ENCODE results near the gene AGPS. TPM values are rescaled to one million over a fixed set of nuclear protein-coding genes. Genes with fewer than 3 reads are reported as not detected.

AGPS gene
- total and polyA plus RNA-seq, 3 donors from 2014 or later: 36.7 to 73.4 (median 55.7) TPM

DNA sequence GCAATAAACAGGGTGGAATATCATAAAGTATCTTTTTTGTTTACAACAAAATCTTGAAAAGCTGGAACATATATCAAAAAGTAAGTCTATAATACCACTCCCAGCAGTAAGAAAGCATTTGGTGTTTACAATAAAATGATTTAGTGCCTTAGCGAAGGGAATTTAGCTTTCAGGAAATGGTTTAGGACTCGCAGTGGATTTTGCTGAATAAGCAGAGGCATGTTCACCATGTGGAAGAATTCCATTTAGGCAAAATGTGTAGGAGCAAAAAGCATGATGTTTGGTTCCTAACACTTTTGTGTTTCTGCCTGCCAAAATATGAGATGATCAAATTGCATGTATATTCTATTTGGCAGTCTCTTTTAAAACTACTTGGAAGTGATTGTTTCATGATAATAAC lies 163.6 kb downstream of the AGPS start:
- Histone ChIP-seq H3K36me3 (ENCODE audit: low read depth, missing control alignments) (no peaks in the 10 kb centered on the region), H3K9me3 (no peaks in the 10 kb centered on the region), H3K4me3 (no peak overlapping the region), H3K27me3 (no peaks in the 10 kb centered on the region), H3K27ac (no peak overlapping the region), H3K4me1 (peaks cover 5% of the 10 kb centered on the region)
- TF ChIP-seq, protein P1, sequence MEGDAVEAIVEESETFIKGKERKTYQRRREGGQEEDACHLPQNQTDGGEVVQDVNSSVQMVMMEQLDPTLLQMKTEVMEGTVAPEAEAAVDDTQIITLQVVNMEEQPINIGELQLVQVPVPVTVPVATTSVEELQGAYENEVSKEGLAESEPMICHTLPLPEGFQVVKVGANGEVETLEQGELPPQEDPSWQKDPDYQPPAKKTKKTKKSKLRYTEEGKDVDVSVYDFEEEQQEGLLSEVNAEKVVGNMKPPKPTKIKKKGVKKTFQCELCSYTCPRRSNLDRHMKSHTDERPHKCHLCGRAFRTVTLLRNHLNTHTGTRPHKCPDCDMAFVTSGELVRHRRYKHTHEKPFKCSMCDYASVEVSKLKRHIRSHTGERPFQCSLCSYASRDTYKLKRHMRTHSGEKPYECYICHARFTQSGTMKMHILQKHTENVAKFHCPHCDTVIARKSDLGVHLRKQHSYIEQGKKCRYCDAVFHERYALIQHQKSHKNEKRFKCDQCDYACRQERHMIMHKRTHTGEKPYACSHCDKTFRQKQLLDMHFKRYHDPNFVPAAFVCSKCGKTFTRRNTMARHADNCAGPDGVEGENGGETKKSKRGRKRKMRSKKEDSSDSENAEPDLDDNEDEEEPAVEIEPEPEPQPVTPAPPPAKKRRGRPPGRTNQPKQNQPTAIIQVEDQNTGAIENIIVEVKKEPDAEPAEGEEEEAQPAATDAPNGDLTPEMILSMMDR (IDR thresholded peaks at IDR 0.05): no peak
- no peak for TF ChIP-seq POLR2A (IDR thresholded peaks at IDR 0.05)
- intact Hi-C loops (cut with DNase I; ENCODE audit: low total_unique reads): no loop called here
- 85 to 87% methylated on average over 2 of the region's 2 CpGs for WGBS, 2 donors
- no peak for DNase-seq

DNA sequence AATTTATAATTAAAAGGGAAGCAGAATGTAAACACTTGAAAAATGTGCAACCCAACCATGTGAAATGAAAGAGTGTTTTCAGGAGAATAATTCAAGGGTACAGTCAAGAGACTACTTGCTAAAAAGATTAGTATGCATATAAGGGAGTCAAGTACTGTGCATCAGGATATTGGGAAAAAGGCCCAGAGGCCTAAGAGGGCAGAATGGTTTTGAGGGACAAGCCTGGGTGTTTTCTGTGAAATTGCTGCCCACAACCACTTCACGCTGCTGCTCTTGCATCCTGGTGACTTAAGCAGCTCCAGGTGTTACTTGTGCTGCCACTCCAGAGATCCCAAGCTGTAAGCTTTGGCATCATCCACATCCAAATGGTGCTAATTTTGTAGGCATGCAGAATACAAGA lies 165.2 kb downstream of the AGPS start:
- Histone ChIP-seq H3K27ac (no peak overlapping the region), H3K4me1 (no peaks in the 10 kb centered on the region), H3K4me3 (no peak overlapping the region), H3K9me3 (no peaks in the 10 kb centered on the region), H3K27me3 (no peaks in the 10 kb centered on the region), H3K36me3 (ENCODE audit: low read depth, missing control alignments) (no peaks in the 10 kb centered on the region)
- DNase-seq: no peak
- WGBS, 2 donors: 93 to 100% methylated on average over 1 of the region's 1 CpG
- intact Hi-C loops (cut with DNase I; ENCODE audit: low total_unique reads): no loop called here
- TF ChIP-seq, protein P1 (IDR thresholded peaks at IDR 0.05): no peak
- no peak for TF ChIP-seq POLR2A (IDR thresholded peaks at IDR 0.05)

DNA sequence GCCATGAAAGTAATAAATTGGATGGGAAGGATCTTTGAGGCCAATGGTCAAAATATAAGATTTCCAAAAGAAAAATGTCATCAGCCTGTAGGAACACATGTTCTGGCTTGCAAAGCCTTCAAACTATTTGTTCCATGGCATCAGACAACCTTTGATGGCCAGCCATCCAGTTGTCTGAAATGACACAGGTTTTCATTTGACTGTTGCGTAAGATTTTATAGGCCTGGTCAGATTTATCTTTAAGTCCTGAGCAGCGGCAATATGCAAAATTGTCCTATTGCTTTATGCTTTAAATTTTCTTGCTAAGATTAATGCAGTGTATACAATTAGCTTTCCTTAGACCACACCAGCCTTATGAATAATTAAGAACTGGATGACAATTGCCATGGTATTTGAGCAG lies 167.1 kb downstream of the AGPS start:
- Histone ChIP-seq H3K36me3 (ENCODE audit: low read depth, missing control alignments) (no peaks in the 10 kb centered on the region), H3K9me3 (no peaks in the 10 kb centered on the region), H3K4me3 (no peak overlapping the region), H3K27ac (no peak overlapping the region), H3K27me3 (no peaks in the 10 kb centered on the region), H3K4me1 (no peaks in the 10 kb centered on the region)
- intact Hi-C loops (cut with DNase I; ENCODE audit: low total_unique reads): no loop called here
- no peak for TF ChIP-seq POLR2A (IDR thresholded peaks at IDR 0.05)
- TF ChIP-seq, protein P1 (IDR thresholded peaks at IDR 0.05): no peak
- no peak for DNase-seq
- WGBS, 2 donors: 100% methylated on average over 2 of the region's 2 CpGs

DNA sequence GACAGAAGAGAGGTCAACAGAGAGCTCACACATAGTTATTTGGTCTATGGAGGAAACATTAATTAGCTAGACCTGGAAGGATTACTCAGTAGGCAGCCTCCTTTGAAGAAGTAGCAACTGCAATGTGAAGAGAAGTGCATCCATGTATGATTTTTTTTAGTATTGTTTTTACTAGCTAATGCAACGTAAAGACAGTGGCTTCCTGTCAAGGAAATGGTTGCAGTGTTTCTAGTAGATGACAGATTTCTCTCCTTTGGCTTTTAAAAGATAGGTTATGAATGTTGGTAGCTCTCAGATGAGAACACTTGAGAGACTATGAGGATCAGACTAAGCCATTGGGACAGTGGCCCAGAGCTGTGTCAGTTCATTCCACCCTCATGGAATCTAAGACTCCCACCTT lies 175.8 kb downstream of the AGPS start:
- Histone ChIP-seq H3K4me1 (no peaks in the 10 kb centered on the region), H3K27me3 (peaks cover 3% of the 10 kb centered on the region), H3K9me3 (no peaks in the 10 kb centered on the region), H3K36me3 (ENCODE audit: low read depth, missing control alignments) (no peaks in the 10 kb centered on the region), H3K4me3 (no peak overlapping the region), H3K27ac (no peak overlapping the region)
- WGBS, 2 donors: 82 to 86% methylated on average over 1 of the region's 1 CpG
- intact Hi-C loops (cut with DNase I; ENCODE audit: low total_unique reads): no loop called here
- DNase-seq: no peak
- TF ChIP-seq, protein P1 (IDR thresholded peaks at IDR 0.05): no peak
- no peak for TF ChIP-seq POLR2A (IDR thresholded peaks at IDR 0.05)

DNA sequence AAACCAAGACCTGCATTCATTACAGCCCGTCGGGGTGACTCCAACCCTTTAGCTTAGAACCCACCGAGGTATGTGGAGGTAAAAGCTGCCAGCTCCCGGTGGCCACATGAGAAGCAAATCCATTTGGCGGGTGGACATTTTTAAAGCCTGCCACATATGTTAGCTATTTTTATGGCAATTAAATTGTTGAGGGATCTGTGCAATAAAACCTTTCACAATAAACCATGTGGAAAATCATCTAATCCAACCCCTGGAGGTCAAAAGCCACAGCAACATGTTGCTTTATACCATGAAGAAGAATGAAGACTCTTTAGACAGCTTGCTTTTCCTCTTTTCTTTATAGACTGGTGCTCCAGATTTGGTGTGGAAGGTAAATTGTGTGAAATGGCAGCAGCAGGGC lies 176.3 kb downstream of the AGPS start:
- no peaks in the 10 kb centered on the region for H3K36me3 ChIP-seq (ENCODE audit: low read depth, missing control alignments)

More for the DNA sequence above, 176.3 kb downstream of the AGPS start:
- no peak overlapping the region for H3K4me3 ChIP-seq
- no peaks in the 10 kb centered on the region for H3K9me3 ChIP-seq
- H3K4me1 ChIP-seq: no peaks in the 10 kb centered on the region
- WGBS, 2 donors: 82 to 94% methylated on average over 5 of the region's 5 CpGs
- TF ChIP-seq, protein P1 (IDR thresholded peaks at IDR 0.05): no peak
- no peak for TF ChIP-seq POLR2A (IDR thresholded peaks at IDR 0.05)
- DNase-seq: no peak
- intact Hi-C loops (cut with DNase I; ENCODE audit: low total_unique reads): no loop called here
- no peak overlapping the region for H3K27ac ChIP-seq
- peaks cover 3% of the 10 kb centered on the region for H3K27me3 ChIP-seq
